Gastroesophageal sphincter (tissue), 3 donors: ENCODE data around the gene GABBR1.

Experiments used
- POLR2A ChIP-seq, 2 donors: fragments of 450-650 bp; IDR thresholded peaks; one replicate each; pipeline ENCODE4 v1.6.1; 2017; ENCODE audit warnings: antibody characterized with exemption in 2 of 2, mild to moderate bottlenecking in 2 of 2, moderate library complexity in 1 of 2
- TF ChIP-seq, protein P1 (sequence below), 4 experiments: fragments of 200-600 bp in 2 of 4; fragments of 450-650 bp in 2 of 4; sonication (generic) in 1 of 4; IDR thresholded peaks; one replicate each; pipeline ENCODE4 v1.5.1; 2017 to 2019; ENCODE audit warnings: antibody characterized with exemption in 4 of 4, mild to moderate bottlenecking in 2 of 4, moderate library complexity in 2 of 4

- TF ChIP-seq, protein P1, sequence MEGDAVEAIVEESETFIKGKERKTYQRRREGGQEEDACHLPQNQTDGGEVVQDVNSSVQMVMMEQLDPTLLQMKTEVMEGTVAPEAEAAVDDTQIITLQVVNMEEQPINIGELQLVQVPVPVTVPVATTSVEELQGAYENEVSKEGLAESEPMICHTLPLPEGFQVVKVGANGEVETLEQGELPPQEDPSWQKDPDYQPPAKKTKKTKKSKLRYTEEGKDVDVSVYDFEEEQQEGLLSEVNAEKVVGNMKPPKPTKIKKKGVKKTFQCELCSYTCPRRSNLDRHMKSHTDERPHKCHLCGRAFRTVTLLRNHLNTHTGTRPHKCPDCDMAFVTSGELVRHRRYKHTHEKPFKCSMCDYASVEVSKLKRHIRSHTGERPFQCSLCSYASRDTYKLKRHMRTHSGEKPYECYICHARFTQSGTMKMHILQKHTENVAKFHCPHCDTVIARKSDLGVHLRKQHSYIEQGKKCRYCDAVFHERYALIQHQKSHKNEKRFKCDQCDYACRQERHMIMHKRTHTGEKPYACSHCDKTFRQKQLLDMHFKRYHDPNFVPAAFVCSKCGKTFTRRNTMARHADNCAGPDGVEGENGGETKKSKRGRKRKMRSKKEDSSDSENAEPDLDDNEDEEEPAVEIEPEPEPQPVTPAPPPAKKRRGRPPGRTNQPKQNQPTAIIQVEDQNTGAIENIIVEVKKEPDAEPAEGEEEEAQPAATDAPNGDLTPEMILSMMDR (IDR thresholded peaks at IDR 0.05) = no peak
- no peak for TF ChIP-seq POLR2A (IDR thresholded peaks at IDR 0.05)
Measured at GRCh38 chr6:29522227-29522626, 110.8 kb downstream of the GABBR1 start.
